Neutrophil (primary cell): ENCODE data around the gene MAMDC4.
"Not testable (repeated sequence)": the region's sequence is repeated elsewhere in the genome, so short reads cannot be mapped to it uniquely, and the experiment has no call there.

ENCODE experiments used
- H3K27ac ChIP-seq: fragments of 200-600 bp; sonication (generic); 2 replicates; pipeline ENCODE4 v1.5.1; 2016; ENCODE audit warnings: mild to moderate bottlenecking, moderate library complexity
- H3K27me3 ChIP-seq: fragments of 200-600 bp; sonication (generic); 2 replicates; pipeline ENCODE4 v1.6.0; 2016; ENCODE audit warnings: mild to moderate bottlenecking
- H3K36me3 ChIP-seq: fragments of 200-600 bp; sonication (generic); 2 replicates; pipeline ENCODE4 v1.5.1; 2017
- H3K4me1 ChIP-seq, 2 experiments: fragments of 200-600 bp in 1 of 2; sonication (generic) in 1 of 2; 1 replicate in 1 of 2; 2 replicates in 1 of 2; pipeline versions ENCODE4 v1.5.1 to v1.6.1; 2013 to 2016; ENCODE audit warnings: low read depth in 1 of 2, low read length in 1 of 2, mild to moderate bottlenecking in 1 of 2, moderate library complexity in 1 of 2; ENCODE audit not compliant: control insufficient read depth in 1 of 2, insufficient read depth in 1 of 2
- H3K4me3 ChIP-seq, 2 experiments: fragments of 200-600 bp in 1 of 2; sonication (generic) in 1 of 2; 1 replicate in 1 of 2; 2 replicates in 1 of 2; pipeline ENCODE4 v1.5.1; 2013 to 2016; ENCODE audit warnings: low read depth in 1 of 2, low read length in 1 of 2, mild to moderate bottlenecking in 1 of 2, moderate library complexity in 1 of 2
- H3K9me3 ChIP-seq: fragments of 200-600 bp; sonication (generic); 2 replicates; pipeline ENCODE4 v1.5.1; 2016
- CTCF ChIP-seq: fragments of 200-600 bp; sonication (generic); IDR thresholded peaks from 2 replicates; pipeline ENCODE4 v1.5.1; 2016; ENCODE audit warnings: antibody characterized with exemption

MAMDC4 gene

GRCh38 chr9:136840877-136841645 lies 11.1 kb upstream of the MAMDC4 start:
- Histone ChIP-seq H3K27me3 (peaks cover 42% of the 10 kb centered on the region), H3K4me3 (no peak overlapping the region), H3K9me3 (no peaks in the 10 kb centered on the region), H3K36me3 (peaks cover 55% of the 10 kb centered on the region), H3K27ac (no peak overlapping the region), H3K4me1 (peaks cover 18 to 29% of the 10 kb centered on the region in 2 experiments)
- no peak for TF ChIP-seq CTCF

- peaks cover 47% of the 10 kb centered on the region for H3K36me3 ChIP-seq
- H3K27me3 ChIP-seq, result peaks cover 49% of the 10 kb centered on the region
- H3K4me1 ChIP-seq, result peaks cover 23 to 35% of the 10 kb centered on the region in 2 experiments
- H3K27ac ChIP-seq, H3K9me3 ChIP-seq: not testable (repeated sequence)
- peak overlapping the region; percentile 60 to 70 for H3K4me3 ChIP-seq
Observed at GRCh38 chr9:136841646-136842379, 10.3 kb upstream of the MAMDC4 start.

GRCh38 chr9:136842380-136842948 lies 9.7 kb upstream of the MAMDC4 start, which contains the start of gene AJM1:
AJM1 (plus strand) TSS chr9:136842478; CDS start chr9:136844415, 1,937 bp downstream.
- TF ChIP-seq CTCF, result peak; percentile 83
- Histone ChIP-seq H3K36me3 (peaks cover 41% of the 10 kb centered on the region), H3K4me3 (peak within 1 kb of the TSS; percentile 60 to 70), H3K27me3 (peaks cover 56% of the 10 kb centered on the region), H3K4me1 (peaks cover 27 to 41% of the 10 kb centered on the region in 2 experiments)
- H3K9me3 ChIP-seq, H3K27ac ChIP-seq: not testable (repeated sequence)

- Histone ChIP-seq H3K36me3 (peaks cover 32% of the 10 kb centered on the region), H3K27me3 (peaks cover 64% of the 10 kb centered on the region), H3K4me1 (peaks cover 35 to 50% of the 10 kb centered on the region in 2 experiments), H3K4me3 (peak overlapping the region; percentile 8 to 70)
- H3K27ac ChIP-seq, H3K9me3 ChIP-seq: not testable (repeated sequence)
Observed at GRCh38 chr9:136843159-136843800, 8.9 kb upstream of the MAMDC4 start.

GRCh38 chr9:136843801-136844740 lies 8.1 kb upstream of the MAMDC4 start:
- TF ChIP-seq CTCF, result peak; percentile 71
- H3K4me1 ChIP-seq, result peaks cover 41 to 58% of the 10 kb centered on the region in 2 experiments
- H3K4me3 ChIP-seq, result peak overlapping the region; percentile 8 to 70
- peaks cover 72% of the 10 kb centered on the region for H3K27me3 ChIP-seq
- H3K36me3 ChIP-seq, result peaks cover 25% of the 10 kb centered on the region
- not testable (repeated sequence) for H3K9me3 ChIP-seq, H3K27ac ChIP-seq
